Umbilical cord (tissue), 2 donors: ENCODE data around the gene MIP. TPM values are rescaled to one million over a fixed set of nuclear protein-coding genes. Genes with fewer than 3 reads are reported as not detected.
A peak's percentile ranks its signal among the peaks of the same experiment; 100 is the strongest.
"Not testable (repeated sequence)": the region's sequence is repeated elsewhere in the genome, so short reads cannot be mapped to it uniquely, and the experiment has no call there.

Experiments used
- DNase-seq: peaks from one replicate; pipeline ENCODE4 v3.0.0-alpha.2; 2015; ENCODE audit warnings: low spot score
- total RNA-seq: library from RNA; depleted of rRNA; stranded (reverse); fragments of >200 nt; gene quantifications from one replicate; pipeline ENCODE4 v1.2.3, GENCODE V29; 2014; ENCODE audit warnings: low replicate concordance; ENCODE audit not compliant: insufficient read depth

The MIP gene
- 2.9 TPM for total RNA-seq

GRCh38 chr12:56454557-56454956 lies at the start of gene MIP:
Gene MIP (minus strand): TSS chr12:56454657. CDS start chr12:56454613, 44 bp downstream.
- DNase-seq = no peak

- not testable (repeated sequence) for DNase-seq
Measured at GRCh38 chr12:56499879-56500278, 45.4 kb upstream of the MIP start.

- not testable (repeated sequence) for DNase-seq
Measured at GRCh38 chr12:56499452-56499851, 45.0 kb upstream of the MIP start.

GRCh38 chr12:56498126-56498902 lies 43.9 kb upstream of the MIP start:
- not testable (repeated sequence) for DNase-seq

- DNase-seq = peak; percentile 12
Measured at GRCh38 chr12:56496704-56497103, 42.2 kb upstream of the MIP start.

GRCh38 chr12:56494481-56494880 lies 40.0 kb upstream of the MIP start:
- not testable (repeated sequence) for DNase-seq

- DNase-seq = not testable (repeated sequence)
Measured at GRCh38 chr12:56494106-56494415, 39.6 kb upstream of the MIP start.

GRCh38 chr12:56493409-56494105 lies 39.1 kb upstream of the MIP start:
- DNase-seq = not testable (repeated sequence)

- DNase-seq = no peak
Measured at GRCh38 chr12:56490360-56490759, 35.9 kb upstream of the MIP start.

GRCh38 chr12:56488041-56488955 lies 33.8 kb upstream of the MIP start, which contains the start of gene GLS2:
Gene GLS2 (minus strand): TSS chr12:56488161. CDS start chr12:56488118, 43 bp downstream.
- peak; percentile 83 for DNase-seq

- peak; percentile 9 for DNase-seq
Measured at GRCh38 chr12:56487448-56488040, 33.1 kb upstream of the MIP start.

- DNase-seq = no peak
Measured at GRCh38 chr12:56486694-56487093, 32.2 kb upstream of the MIP start.

GRCh38 chr12:56484566-56484965 lies 30.1 kb upstream of the MIP start:
- DNase-seq = no peak

GRCh38 chr12:56479625-56480024 lies 25.2 kb upstream of the MIP start:
- no peak for DNase-seq

GRCh38 chr12:56477521-56478225 lies 23.2 kb upstream of the MIP start:
- no peak for DNase-seq

- DNase-seq = no peak
Measured at GRCh38 chr12:56476972-56477432, 22.5 kb upstream of the MIP start.

- DNase-seq = no peak
Measured at GRCh38 chr12:56476143-56476542, 21.7 kb upstream of the MIP start.

GRCh38 chr12:56474389-56474788 lies 19.9 kb upstream of the MIP start:
- DNase-seq = no peak

- DNase-seq = no peak
Measured at GRCh38 chr12:56469007-56469930, 14.8 kb upstream of the MIP start.
